H4 (cell line): ENCODE data around the gene BDNF. TPM values are rescaled to one million over a fixed set of nuclear protein-coding genes. Genes with fewer than 3 reads are reported as not detected.

ENCODE experiments used
- DNase-seq: peaks from one replicate; pipeline ENCODE4 v3.0.0-alpha.2; 2015; ENCODE audit warnings: low spot score
- total RNA-seq: library from RNA; depleted of rRNA; stranded (reverse); fragments of >200 nt; shearing (Covaris generic); gene quantifications from 2 replicates; pipeline ENCODE4 v1.2.3, GENCODE V29; 2014

BDNF gene
- total RNA-seq, 1 experiment from 2014 or later, result 16.1 TPM

- peak; percentile 63 for DNase-seq
These were observed 5.9 kb upstream of the BDNF start for GRCh38 chr11:27705873-27706820.

- DNase-seq, result peak; percentile 75
These were observed 3.2 kb upstream of the BDNF start for GRCh38 chr11:27703481-27703880.

DNA sequence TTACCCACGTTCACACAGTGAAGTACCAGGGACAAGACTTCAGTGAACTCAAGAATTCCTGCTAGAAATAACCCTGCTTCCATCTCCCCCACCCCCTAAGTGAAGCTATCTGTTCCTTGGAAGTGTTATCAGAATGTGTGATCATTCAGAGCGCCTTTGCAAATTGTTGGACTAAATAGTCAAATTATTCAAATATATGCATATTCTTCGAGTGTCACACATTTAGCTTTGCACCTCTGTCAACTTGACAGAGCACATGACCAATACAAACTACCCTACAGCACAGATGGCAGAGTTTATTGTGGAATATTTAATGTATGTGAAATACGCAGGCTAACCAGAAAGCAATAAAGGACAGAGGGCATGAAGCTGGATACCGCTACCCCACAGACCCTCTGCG is 2.6 kb upstream of the BDNF start:
- DNase-seq, result no peak

DNA sequence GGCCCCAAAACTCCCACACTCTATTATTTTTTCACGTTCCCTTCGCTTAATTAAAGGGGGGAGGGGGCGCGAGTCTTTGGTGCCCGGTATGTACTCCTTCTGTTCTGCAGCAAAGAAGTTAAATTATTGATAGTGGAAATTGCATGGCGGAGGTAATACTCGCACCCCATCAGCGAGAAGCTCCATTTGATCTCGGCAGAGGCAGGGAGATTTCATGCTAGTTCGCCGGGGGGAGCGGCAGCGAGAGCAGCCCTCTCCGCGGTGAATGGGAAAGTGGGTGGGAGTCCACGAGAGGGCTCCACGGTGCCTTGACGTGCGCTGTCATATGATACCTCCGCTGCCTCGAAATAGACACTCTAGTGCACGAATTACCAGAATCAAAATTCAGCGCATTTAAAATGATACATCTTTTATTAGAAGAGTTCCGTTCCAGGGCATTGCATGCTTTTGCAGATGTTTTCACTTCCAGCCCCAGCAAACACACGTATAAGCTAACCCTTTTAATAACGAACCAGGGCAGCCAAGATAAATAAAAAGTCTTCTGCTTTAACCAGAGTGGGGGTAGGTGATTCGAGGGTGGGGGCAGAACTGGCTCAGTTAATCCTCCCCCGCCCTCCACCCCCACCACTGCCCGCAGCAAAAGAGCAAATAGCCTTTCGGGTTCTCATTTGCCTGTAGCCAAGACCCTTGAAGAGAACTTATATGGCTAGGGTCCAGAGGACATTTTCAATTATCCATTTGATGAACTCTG is 1.3 kb upstream of the BDNF start:
- DNase-seq, result peak; percentile 55

- no peak for DNase-seq
These were observed 317 bp downstream of the BDNF start for GRCh38 chr11:27699926-27700350.

GRCh38 chr11:27699242-27699925 is 871 bp downstream of the BDNF start:
- peak; percentile 57 for DNase-seq

GRCh38 chr11:27698872-27699241 is 1.4 kb downstream of the BDNF start:
- DNase-seq, result peak; percentile 93

- DNase-seq, result no peak
These were observed 2.5 kb downstream of the BDNF start for GRCh38 chr11:27697679-27698275.

DNA sequence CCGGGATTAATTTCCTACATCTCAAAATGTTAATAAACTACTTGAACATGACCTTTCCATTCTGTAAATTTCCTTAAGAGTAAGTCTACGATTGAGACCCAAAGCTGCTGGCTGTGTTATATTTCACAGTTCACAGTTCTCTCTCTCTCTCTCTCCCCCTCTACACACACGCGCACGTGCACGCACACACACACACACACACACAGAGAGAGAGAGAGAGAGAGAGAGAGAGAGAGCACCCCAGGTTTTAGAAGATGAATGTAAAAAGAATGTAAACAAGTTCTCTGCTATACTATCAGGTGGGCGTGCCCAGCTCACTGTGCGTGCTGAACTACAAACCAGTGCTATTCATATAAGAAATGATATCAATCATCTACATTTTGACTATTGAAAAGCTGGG is 3.3 kb downstream of the BDNF start:
- no peak for DNase-seq

- no peak for DNase-seq
These were observed 4.1 kb downstream of the BDNF start for GRCh38 chr11:27696115-27696514.

DNA sequence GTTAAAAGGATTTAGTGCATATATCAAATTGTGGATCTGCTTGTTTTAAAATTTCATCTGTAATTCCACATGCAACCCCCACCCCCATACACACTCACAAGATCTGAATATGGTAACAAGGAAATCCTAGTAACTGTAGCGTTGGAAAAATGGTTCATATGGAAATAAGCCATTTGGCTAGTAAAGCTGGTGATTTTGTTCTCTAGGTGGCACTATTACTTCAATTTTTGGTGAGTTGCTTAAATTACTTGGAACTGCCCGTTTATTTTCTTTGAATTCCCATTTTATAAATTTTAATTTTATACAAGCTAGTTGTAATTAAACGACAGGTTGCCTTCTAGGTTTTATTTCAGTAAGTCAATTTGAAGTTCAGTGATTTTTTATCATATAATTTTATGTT is 5.3 kb downstream of the BDNF start:
- DNase-seq, result peak; percentile 57

GRCh38 chr11:27693398-27693797 is 6.9 kb downstream of the BDNF start:
- DNase-seq, result no peak

DNA sequence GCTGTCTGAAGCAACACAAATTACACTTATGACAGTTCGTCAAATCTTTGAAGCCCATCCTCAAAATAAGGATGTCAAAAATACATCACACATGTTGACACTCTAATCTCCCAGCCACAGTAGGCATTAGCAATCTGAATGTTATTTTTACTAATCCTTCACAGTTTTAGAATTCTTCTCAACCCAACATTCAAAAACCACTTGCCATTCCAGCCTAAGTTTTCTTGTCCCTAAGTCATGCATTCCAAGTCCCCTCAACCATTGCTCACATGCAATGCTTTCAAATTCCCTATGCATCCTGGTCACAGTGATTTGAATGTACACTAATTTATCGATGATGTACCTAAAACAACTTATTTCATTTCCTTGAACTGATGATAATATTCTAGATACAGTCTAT is 7.5 kb downstream of the BDNF start:
- DNase-seq, result no peak

GRCh38 chr11:27688076-27688475 is 12.2 kb downstream of the BDNF start:
- no peak for DNase-seq

- DNase-seq, result no peak
These were observed 18.6 kb downstream of the BDNF start for GRCh38 chr11:27681664-27682063.

- no peak for DNase-seq
These were observed 20.9 kb downstream of the BDNF start for GRCh38 chr11:27679136-27680015.

- no peak for DNase-seq
These were observed 22.0 kb downstream of the BDNF start for GRCh38 chr11:27678242-27678641.

DNA sequence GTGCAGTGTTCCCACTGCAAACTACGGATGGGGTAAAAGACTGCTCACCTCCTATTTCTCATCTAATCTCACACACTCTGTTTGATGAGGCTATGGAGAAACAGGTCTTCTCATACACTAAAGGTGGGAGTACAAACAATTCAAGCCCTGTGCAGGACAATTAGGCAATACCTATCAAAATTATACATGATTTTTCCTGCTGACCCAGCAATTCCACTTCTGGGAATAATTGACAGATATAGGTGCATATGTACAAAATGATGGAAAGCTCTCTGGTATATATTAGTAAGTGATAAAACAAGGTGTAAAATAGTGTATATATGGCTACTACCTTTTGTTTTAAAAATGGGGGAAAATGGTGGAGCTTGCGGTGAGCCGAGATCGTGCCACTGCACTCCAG is 23.1 kb downstream of the BDNF start:
- DNase-seq, result no peak

GRCh38 chr11:27673979-27674663 is 26.1 kb downstream of the BDNF start:
- no peak for DNase-seq

- DNase-seq, result no peak
These were observed 27.3 kb downstream of the BDNF start for GRCh38 chr11:27672836-27673464.
